HCT116 (cell line): ENCODE measurements around the gene PFDN4.

Experiments used
- MAX ChIP-seq: IDR thresholded peaks from 2 replicates; pipeline ENCODE4 v1.6.1; 2012
- POLR2A ChIP-seq: IDR thresholded peaks from 2 replicates; pipeline ENCODE4 v1.7.0; 2011; ENCODE audit warnings: borderline replicate concordance; ENCODE audit not compliant: insufficient read depth, insufficient read length; ENCODE audit errors: extremely low read depth
- REST ChIP-seq: IDR thresholded peaks from 2 replicates; pipeline ENCODE4 v1.6.1; 2012; ENCODE audit warnings: low read depth

- TF ChIP-seq POLR2A, result no peak
- no peak for TF ChIP-seq REST
- TF ChIP-seq MAX, result no peak
Observed at GRCh38 chr20:54209216-54209813, 1.4 kb downstream of the PFDN4 start.
